NAMALWA (cell line): Measurements from ENCODE around the gene UBE2V1.
"Not testable (repeated sequence)": the region's sequence is repeated elsewhere in the genome, so short reads cannot be mapped to it uniquely, and the experiment has no call there.

Source experiments
- DNase-seq: peaks from one replicate; pipeline ENCODE4 v3.0.0-alpha.2; 2015; ENCODE audit warnings: low spot score

The UBE2V1 gene

GRCh38 chr20:50112512-50113419 is at the start of gene UBE2V1:
Gene UBE2V1 (minus strand): TSS chr20:50113150. CDS start chr20:50113128, 22 bp downstream.
- peak; percentile 88 for DNase-seq

GRCh38 chr20:50161494-50161893 is 48.5 kb upstream of the UBE2V1 start:
- not testable (repeated sequence) for DNase-seq

- peak; percentile 83 for DNase-seq
Observed at GRCh38 chr20:50153500-50154377, 40.8 kb upstream of the UBE2V1 start, which contains the start of gene PEDS1. Gene PEDS1 (minus strand): TSS chr20:50153723. CDS start chr20:50153637, 86 bp downstream.

- peak; percentile 35 for DNase-seq
Observed at GRCh38 chr20:50153153-50153499, 40.2 kb upstream of the UBE2V1 start.

- no peak for DNase-seq
Observed at GRCh38 chr20:50152394-50153152, 39.6 kb upstream of the UBE2V1 start.

GRCh38 chr20:50151034-50151743 is 38.2 kb upstream of the UBE2V1 start:
- no peak for DNase-seq

GRCh38 chr20:50149481-50150254 is 36.7 kb upstream of the UBE2V1 start:
- DNase-seq: no peak

- no peak for DNase-seq
Observed at GRCh38 chr20:50146732-50147662, 34.0 kb upstream of the UBE2V1 start.

GRCh38 chr20:50146214-50146613 is 33.3 kb upstream of the UBE2V1 start:
- no peak for DNase-seq

GRCh38 chr20:50145566-50145965 is 32.6 kb upstream of the UBE2V1 start:
- no peak for DNase-seq

GRCh38 chr20:50144362-50144761 is 31.4 kb upstream of the UBE2V1 start:
- no peak for DNase-seq

GRCh38 chr20:50142812-50143211 is 29.9 kb upstream of the UBE2V1 start:
- DNase-seq: no peak

GRCh38 chr20:50141811-50142561 is 29.0 kb upstream of the UBE2V1 start:
- no peak for DNase-seq

- DNase-seq: no peak
Observed at GRCh38 chr20:50141018-50141675, 28.2 kb upstream of the UBE2V1 start.

GRCh38 chr20:50140339-50140859 is 27.4 kb upstream of the UBE2V1 start:
- no peak for DNase-seq

- no peak for DNase-seq
Observed at GRCh38 chr20:50138479-50139393, 25.8 kb upstream of the UBE2V1 start.

- no peak for DNase-seq
Observed at GRCh38 chr20:50138120-50138478, 25.1 kb upstream of the UBE2V1 start.
